GM12872 (cell line): ENCODE measurements around the gene EDIL3.

Source experiments
- TF ChIP-seq, protein P1 (sequence below): IDR thresholded peaks from 3 replicates; pipeline ENCODE4 v1.5.1; 2011; ENCODE audit warnings: low read depth, mild to moderate bottlenecking, low read length, moderate library complexity; ENCODE audit not compliant: insufficient read depth

Gene EDIL3

DNA sequence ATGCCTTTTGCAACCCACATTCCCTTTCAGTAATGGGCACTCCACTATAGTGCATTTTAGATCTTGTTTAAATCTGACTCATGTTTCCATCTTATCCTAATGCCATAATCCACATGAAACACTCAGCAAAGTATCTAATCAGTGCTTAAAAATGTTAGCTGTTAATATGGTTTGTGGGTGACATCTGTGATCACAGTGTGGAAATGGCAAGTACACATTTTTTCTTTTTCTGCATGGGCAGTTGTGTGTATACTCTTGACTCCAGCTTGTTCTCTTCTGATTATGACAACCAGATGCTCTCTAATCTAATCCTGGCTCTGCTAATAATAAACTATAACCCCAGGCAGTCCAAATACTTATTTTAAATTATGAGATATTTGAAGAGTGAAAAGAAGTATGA, 103.3 kb downstream of the EDIL3 start:
- TF ChIP-seq, protein P1, sequence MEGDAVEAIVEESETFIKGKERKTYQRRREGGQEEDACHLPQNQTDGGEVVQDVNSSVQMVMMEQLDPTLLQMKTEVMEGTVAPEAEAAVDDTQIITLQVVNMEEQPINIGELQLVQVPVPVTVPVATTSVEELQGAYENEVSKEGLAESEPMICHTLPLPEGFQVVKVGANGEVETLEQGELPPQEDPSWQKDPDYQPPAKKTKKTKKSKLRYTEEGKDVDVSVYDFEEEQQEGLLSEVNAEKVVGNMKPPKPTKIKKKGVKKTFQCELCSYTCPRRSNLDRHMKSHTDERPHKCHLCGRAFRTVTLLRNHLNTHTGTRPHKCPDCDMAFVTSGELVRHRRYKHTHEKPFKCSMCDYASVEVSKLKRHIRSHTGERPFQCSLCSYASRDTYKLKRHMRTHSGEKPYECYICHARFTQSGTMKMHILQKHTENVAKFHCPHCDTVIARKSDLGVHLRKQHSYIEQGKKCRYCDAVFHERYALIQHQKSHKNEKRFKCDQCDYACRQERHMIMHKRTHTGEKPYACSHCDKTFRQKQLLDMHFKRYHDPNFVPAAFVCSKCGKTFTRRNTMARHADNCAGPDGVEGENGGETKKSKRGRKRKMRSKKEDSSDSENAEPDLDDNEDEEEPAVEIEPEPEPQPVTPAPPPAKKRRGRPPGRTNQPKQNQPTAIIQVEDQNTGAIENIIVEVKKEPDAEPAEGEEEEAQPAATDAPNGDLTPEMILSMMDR: no peak

DNA sequence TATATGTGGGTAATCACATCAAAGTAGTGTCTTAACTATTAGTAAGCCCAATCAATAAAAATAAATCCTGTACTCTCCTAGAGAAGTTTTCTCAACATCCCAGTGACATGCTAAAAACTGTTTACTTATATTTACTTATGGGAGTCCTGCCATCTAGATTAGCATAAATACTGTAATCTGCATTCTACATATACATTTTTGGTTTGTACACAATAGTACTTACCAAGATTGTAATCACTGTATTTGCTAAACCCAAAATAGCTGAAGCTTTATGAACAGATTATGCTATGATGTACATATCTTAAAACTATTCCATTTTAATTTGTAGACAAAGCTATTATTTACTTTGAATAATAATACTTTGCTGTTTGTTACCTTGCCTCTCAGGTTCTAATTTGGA, 105.4 kb downstream of the EDIL3 start:
- TF ChIP-seq, protein P1: no peak

DNA sequence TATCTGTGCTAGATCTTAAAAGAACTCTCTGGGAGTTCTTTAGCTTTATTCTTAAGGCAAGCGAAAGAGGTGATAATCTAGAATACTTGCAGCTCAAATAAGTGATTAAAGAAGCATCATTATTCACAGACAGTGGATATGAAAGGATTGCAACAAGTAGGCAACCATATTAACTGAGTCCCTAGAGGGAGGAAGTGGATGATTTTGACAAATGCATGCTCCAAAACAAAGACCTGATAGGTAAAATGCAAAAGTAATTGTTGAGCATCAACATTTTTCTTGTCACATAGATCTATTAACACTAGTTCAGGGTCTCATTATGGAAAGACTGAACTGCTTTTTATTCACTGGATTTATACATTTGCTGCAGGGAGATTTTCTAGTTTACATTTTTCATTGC, 109.1 kb downstream of the EDIL3 start:
- TF ChIP-seq, protein P1: no peak

DNA sequence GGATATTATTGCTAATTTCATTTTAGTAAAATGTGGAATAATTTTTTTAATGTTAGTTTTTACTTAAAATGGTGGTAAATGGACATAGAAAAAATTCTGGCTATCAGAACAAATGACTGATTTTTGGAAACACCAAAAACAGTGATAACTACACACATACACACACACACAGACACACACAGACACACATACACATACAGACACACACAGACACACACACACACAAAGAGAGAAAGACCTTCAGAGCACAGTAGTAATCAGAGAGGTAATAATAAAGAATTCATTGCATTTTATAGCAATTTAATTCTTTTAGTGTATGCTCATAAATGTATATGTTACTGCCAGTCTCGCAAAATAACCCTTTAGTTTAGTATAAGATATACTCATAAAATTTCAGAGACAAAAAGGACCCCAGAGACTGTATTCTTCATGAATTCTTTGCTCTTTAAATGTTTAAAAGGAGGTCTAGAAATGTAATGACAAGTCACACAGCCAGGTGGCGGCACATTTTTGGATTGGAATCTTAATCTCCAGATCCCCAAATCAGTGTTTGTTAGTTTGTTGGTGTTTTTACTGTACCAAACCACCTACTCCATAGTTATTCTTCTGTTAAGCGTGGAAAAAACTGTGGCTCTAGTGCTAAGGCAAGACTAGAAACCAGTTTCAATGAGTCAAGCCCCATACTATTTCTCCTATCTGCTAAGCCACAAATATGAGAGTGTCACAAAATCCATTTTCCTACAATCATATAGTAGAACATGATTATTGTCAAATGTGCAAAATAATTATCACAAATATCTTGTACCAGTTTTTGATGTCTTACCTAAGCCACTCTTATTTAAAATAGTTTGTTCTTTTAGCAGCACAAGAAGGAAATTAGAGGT, 109.9 kb downstream of the EDIL3 start:
- TF ChIP-seq, protein P1: peak; percentile 57

DNA sequence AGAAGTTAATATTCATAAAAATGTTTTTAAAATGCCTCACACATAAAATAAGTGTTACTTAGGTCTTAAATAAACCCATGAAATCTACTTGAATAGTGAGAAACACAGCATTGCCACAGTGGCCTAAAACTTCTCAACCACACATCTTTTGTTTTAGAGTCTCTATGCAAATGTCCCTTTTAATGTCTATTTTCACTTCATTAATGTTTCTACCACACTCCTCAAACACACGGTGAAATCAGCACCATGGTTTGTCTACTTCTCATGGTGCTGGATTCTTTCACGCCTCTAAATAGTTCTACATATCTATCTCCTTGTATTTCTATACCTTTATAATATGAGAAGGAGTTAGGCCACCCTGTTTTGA, 111.2 kb downstream of the EDIL3 start:
- TF ChIP-seq, protein P1: no peak

DNA sequence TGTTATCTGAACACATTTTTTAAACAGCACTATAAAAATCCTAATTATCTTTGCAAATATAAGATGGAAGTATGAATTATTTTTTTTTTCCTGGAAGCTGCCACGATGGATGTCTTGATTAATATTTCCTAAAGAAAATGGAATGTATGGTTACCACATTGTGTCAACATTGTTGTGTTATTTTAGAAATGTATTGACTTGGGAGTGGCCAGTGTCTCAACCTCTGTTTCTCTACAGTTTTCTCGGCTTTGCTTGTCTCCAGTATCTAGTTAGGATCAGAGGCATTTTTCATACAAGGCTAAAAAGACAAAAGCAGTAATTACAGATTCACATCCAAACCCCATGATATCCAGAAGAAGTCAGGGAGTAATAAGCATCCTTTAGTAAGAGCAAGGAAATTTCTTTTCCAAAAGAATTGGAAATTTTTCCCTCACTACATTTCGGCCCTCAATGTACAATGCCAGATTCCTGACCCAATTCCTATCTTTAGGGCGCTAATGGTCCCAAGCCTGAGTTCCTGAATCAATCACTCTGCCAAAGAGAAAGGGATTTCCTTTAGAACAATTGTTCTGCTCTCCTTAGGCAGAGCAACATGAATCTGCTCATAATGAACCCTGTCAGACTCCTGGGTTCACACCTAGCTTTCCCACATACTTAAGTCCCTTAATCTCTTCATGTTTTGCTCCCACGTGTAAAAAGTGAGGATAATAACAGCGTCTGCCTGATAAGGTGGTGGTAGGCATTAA, 111.7 kb downstream of the EDIL3 start:
- TF ChIP-seq, protein P1: no peak

DNA sequence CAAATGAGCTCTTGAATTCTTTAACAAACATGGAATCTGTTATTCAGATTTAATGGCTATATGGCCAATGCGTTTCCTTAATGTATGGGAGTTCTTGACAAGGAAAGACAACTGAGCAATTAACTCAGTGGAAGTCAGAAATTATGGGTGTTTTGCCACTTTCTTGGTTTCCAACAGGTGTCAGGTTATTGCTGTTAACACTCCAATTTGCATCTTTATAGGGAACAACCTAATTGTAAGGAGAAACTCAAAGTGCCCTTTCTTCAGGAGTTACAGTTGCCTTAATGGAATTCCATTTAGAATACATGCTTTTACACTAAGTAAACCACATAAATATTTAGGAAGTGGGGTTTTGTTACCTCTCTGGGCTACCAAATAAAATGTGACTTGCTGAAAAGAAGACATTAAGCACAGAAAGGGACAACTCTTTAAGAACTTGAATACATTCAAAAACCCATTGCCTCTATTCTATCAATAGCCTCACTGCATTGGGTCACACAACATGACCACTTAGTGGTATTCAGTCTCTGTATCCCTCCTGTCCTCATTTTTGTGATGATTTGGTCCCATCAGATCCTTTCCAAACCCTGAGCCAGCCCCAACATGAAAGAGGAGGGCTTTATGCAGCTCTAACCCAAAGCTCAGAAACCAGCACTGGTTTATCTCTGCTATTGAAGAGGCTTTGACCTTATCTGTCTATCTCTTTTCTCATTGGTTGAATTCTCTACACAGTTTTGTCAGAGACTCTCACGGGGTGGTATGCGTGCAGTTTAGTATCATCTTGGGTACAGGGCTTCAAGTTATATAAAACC, 118.7 kb downstream of the EDIL3 start:
- TF ChIP-seq, protein P1: no peak
